HL-60 (cell line): ENCODE data around the gene OR6T1.

ENCODE experiments used
- TF ChIP-seq, protein P1 (sequence below): IDR thresholded peaks from one replicate; pipeline ENCODE4 v1.5.1; 2011; ENCODE audit warnings: low read length, control low read depth, inconsistent platforms; ENCODE audit not compliant: insufficient read depth
- TF ChIP-seq, protein P2 (sequence below): IDR thresholded peaks from 2 replicates; pipeline ENCODE4 v1.6.1; 2012; ENCODE audit warnings: low read depth; ENCODE audit not compliant: insufficient replicate concordance

GRCh38 chr11:123901867-123902266 lies 41.8 kb downstream of the OR6T1 start, which contains the start of gene OR8D4:
- TF ChIP-seq, protein P1, sequence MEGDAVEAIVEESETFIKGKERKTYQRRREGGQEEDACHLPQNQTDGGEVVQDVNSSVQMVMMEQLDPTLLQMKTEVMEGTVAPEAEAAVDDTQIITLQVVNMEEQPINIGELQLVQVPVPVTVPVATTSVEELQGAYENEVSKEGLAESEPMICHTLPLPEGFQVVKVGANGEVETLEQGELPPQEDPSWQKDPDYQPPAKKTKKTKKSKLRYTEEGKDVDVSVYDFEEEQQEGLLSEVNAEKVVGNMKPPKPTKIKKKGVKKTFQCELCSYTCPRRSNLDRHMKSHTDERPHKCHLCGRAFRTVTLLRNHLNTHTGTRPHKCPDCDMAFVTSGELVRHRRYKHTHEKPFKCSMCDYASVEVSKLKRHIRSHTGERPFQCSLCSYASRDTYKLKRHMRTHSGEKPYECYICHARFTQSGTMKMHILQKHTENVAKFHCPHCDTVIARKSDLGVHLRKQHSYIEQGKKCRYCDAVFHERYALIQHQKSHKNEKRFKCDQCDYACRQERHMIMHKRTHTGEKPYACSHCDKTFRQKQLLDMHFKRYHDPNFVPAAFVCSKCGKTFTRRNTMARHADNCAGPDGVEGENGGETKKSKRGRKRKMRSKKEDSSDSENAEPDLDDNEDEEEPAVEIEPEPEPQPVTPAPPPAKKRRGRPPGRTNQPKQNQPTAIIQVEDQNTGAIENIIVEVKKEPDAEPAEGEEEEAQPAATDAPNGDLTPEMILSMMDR, result no peak
- TF ChIP-seq, protein P2, sequence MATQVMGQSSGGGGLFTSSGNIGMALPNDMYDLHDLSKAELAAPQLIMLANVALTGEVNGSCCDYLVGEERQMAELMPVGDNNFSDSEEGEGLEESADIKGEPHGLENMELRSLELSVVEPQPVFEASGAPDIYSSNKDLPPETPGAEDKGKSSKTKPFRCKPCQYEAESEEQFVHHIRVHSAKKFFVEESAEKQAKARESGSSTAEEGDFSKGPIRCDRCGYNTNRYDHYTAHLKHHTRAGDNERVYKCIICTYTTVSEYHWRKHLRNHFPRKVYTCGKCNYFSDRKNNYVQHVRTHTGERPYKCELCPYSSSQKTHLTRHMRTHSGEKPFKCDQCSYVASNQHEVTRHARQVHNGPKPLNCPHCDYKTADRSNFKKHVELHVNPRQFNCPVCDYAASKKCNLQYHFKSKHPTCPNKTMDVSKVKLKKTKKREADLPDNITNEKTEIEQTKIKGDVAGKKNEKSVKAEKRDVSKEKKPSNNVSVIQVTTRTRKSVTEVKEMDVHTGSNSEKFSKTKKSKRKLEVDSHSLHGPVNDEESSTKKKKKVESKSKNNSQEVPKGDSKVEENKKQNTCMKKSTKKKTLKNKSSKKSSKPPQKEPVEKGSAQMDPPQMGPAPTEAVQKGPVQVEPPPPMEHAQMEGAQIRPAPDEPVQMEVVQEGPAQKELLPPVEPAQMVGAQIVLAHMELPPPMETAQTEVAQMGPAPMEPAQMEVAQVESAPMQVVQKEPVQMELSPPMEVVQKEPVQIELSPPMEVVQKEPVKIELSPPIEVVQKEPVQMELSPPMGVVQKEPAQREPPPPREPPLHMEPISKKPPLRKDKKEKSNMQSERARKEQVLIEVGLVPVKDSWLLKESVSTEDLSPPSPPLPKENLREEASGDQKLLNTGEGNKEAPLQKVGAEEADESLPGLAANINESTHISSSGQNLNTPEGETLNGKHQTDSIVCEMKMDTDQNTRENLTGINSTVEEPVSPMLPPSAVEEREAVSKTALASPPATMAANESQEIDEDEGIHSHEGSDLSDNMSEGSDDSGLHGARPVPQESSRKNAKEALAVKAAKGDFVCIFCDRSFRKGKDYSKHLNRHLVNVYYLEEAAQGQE, result no peak
